GM21825 (cell line): ENCODE results near the gene SF3B1.
"Not testable (repeated sequence)": the region's sequence is repeated elsewhere in the genome, so short reads cannot be mapped to it uniquely, and the experiment has no call there.

Source experiments
- ATAC-seq: cut with Tn5 transposase; IDR thresholded peaks from one replicate; pipeline ENCODE4 v1.9.1; 2021; ENCODE audit warnings: mild to moderate bottlenecking, moderate library complexity; ENCODE audit not compliant: unreplicated experiment

Gene SF3B1

DNA sequence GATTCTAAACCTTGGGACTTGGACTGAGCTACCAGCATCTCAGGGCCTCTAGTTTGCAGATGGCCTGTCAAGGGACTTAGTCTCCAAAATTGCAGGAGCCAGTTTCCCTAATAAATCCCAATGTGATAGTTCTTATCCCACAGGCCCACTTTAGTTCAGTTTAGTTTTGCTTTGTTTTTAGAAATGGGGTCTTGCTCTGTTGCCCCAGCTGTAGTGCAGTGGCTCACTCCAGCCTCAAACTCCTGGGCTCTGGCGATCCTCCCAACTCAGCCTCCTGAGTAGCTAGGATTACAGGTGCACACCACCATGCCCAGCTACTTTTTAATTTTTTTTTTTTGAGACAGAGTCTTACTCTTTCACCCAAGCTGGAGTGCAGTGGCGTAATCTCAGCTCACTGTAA, 2.6 kb upstream of the SF3B1 start:
- ATAC-seq: no peak

DNA sequence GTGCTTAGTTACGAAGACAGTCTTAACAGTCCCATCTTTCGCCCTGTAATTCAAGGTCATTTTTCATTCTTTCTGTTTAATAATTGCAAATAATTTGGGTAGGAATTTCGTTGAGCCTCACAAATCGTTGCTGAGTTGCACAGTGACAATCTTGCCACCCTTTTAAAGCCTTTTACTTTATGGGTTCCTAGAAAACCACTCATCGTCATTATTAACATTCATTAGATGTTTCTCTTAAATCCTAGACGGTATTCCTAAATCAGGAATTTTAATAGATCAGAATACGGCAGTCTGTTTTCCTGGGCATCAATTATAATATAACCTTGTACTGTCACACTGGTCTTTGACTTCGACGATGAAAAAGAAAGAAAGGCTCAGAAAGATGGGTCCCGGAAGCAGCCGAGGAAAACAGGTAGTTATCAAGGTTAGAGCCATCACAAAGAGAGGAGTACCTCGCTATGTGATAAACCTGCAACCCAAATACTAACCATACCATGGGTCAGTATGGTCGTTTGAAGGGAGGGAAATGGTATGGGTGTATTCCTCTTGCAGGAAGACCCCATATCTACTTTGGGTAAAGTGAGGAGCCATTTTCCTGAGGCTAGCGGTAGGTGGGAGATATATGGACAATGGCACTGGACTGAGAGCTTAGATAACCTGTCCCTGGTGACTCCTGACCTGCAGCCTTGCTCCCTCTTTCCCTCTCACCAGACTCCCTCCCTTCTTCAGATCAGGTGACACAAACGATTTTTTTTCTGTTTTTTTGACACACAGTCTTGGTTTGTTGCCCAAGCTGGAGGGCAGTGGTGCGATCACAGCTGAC, 981 bp upstream of the SF3B1 start:
- ATAC-seq: no peak

DNA sequence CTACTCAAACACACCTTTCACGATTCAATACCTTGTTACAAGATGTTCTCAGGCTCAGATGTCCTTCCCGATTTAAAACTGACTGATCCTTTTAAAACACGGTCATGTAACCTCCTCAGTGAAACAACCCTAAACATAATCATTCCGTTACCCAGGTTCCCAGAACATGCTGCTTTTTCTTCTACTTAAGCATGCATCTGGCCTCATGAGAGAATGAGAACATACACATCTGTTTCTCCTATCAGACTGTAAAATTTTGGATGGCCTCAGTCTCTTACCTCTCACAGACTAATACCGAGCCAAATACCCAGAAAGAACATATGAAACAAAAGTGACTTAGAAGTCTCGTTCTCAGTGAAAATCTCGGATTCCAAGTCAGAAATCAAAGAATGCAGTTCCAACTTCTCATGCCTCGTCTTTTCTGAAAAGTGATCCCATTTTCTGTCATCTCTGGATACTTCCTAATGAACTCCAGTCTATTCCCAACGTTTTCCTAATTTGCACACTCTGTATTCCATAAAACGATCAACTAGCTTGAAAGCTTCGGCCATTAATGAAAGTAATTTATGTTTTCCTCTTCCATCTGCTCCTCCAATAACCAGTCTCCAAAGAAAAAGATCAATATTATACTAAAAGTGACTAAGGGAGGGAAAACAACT, 919 bp downstream of the SF3B1 start:
- ATAC-seq: no peak

DNA sequence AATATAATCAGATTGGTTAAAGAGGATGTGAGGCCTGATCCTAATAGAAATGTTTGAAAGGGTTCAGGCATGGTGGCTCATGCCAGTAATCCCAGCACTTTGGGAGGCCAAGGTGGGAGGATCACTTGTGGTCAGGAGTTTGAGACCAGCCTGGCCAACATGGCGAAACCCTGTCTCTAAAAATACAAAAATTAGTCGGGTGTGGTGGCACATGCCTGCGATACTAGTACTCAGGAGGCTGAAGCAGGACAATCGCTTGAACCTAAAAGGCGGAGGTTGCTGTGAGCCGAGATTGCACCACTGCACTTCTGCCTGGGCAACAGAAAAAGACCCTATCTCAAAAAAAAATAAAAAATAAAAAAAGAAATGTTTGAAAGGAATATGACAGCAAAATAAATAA, 2.3 kb downstream of the SF3B1 start:
- not testable (repeated sequence) for ATAC-seq

DNA sequence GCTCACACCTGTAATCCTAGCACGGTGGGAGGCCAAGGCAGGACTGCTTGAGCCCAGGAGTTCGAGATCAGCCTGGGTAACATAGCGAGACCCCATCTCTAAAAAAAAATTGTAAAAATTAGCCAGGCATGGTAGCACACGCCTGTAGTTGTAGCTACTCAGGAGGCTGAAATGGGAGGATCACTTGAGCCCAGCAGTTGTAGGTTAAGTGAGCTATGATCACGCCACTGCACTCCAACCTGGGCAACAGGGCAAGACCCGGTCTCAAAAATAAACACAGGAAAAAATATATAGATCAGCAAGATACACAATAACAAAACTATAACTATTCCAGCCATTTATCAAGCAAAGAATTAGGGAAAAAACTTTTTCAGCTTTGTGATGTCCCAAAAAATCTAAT, 3.0 kb downstream of the SF3B1 start:
- ATAC-seq: no peak

DNA sequence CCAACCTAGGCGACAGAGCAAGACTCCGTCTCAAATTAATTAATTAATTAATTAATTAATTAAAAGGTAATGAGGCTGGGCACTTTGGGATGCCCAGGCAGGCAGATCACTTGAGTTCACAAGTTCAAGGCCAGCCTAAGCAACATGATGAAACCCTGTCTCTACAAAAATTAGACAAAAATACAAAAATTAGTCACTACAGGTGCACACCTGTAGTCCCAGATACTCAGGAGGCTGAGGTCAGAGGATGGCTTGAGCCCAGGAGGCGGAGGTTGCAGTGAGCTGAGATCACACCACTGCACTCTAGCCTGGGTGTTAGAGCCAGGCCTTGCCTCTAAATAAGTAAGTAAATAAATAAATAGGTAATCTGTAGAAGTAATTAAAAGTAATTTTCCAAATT, 6.8 kb downstream of the SF3B1 start:
- ATAC-seq: no peak

DNA sequence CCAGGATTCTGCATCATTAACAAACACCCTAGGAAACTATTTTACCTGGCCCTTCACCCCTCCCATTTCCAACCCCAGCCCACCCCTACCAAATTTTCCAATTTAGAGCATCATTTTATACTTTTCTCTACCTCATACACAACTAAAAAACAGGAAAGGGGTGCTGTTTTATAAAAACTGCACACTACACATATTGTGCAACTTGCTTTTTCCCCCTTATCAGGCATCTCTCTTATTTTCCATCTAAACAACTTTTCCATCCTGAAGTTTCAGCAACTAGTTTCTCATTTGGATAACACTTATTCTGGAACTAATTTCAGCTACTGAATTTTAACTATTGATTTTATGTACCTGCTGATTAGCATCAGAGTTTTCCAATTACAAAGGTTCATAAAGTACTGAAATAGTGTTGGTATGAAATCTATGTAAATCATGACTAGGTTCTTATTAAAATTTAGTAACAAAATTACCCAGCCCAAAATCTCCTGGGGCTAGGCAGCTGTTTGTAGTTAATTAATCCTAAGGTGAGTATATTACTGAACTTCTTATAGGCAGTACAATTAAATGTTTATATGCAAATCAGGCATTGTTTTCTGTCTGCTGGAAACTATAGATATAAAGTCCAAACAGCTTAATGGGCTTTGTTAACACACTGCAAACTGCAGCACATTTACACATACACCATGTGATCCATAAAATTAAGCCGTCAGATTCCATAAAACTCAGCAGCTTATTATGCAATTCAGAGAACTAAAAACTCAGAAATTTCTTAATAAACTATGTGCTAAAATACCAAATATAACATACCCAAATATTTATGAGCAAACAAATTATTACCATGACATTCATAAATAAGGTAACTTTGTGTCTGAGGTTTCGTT, 7.9 kb downstream of the SF3B1 start:
- ATAC-seq: no peak

DNA sequence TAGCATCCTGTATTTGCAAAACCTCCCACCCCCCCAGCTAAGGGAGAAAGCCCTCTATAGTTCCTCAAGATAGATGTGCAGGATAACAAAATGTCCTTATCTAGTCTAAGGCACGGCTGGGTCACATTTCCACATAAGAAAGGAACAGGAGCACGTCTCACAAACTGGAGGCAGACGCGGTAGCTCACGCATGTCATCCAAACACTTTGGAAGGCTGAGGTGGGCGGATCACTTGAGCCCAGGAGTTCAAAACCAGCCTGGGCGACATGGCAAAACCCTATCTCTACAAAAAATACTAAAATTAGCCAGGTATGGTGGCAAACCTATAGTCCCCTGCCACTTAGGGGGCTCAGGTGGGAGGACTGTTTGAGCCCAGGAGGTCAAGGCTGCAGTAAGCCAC, 9.3 kb downstream of the SF3B1 start:
- no peak for ATAC-seq

DNA sequence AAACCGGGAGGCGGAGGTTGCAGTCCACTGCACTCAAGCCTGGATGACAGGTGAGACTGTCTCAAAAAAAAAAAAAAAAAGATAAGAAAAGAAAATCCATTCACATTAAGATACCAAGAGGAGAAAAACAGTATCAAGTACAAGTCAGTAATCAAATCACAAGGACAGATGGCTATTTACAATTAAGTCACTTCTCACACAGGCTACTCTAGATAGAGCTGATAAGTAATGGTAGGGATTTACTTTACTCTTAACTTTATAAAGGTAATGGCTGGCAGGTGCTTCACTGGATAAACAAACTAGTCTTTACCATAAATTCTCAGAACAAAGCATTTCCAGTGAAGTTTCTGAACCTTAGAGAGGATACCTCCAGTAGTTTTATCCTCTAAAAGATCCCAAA, 11.5 kb downstream of the SF3B1 start:
- ATAC-seq: no peak

DNA sequence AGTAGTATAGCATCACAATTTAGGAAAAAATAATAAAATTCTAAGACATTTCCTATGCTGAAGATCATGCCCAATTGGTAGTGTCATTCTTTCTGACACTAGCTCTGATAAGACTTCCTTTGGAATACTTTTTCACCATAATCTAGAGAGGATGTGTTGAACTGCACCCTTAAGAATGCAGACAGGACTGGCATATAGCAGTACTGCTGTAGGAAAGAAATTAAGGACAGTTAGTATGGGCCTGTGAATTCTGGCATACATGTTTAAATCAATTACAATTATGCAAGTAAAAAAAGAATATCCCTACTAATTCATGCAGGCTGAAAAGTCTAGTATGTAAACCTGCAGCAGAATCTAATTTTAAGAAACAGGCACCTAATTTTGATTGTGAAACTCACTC, 15.4 kb downstream of the SF3B1 start:
- no peak for ATAC-seq

DNA sequence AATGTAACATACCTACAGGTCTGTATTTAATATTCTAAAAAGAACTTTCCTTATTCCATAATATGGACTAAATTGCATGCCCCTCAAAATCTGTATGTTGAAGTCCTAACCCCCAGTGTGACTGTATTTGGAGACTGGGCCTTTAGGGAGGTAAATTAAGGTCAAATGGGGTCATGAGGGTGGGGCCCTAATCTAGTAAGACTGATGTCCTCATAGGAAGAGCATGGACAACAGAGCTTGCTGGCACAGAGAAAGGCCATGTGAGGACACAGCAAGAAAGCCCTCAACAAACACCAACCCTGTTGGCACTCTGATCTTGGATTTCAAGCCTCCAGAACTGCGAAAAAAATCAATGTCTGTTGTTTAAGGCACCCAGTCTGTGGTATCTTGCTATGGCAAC, 18.6 kb downstream of the SF3B1 start:
- no peak for ATAC-seq

DNA sequence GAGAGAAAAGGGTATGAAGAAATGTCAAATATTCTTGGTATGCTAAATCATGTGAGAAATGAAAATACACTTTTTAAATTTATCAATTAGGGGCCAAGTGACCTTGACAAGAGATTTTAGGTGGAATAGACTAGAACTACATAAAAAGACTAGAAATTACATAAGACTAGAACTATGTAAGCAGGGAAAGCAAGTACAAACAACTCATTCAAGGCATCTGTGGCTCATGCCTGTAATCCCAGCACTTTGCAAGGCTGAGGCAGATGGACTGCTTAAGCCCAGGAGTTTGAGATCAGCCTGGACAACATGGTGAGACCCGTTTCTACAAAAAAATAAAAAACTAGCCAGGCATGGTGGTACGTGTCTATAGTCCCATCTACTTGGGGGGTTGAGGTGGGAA, 20.3 kb downstream of the SF3B1 start:
- no peak for ATAC-seq

DNA sequence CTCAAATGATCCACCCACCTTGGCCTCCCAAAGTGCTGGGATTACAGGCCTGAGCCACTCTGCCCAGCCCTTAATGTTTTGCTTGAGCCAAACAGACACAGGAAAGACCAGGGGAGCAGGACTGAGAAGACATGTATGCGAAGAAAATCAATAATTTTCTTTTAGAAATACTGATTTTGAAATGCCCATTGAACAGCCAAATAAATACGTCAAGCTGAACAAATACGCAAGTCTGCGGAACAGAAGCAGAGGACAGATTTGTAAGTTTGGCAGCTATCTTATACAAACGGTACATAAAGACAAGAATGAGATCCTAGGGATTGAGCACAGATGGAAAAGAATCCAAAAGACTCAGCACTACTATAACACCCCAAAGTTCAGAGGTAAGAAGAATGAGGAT, 20.8 kb downstream of the SF3B1 start:
- no peak for ATAC-seq

DNA sequence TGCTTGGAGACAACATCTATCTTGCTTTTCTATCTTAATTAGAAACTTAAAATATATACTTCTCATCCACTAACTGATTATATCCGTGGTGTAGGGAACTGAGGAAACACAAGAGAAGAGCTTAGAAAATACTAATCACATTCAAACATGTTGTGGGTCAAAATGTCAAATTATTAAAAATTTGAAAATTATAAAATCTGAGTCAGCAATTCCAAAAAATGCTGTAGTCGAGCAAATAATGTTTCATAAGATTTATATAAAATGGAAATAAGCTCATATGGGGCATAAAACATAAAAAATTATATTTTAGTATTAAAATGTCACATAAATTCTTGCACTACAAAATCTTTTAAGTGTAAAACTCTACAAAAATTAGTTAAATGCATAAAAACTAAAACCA, 29.2 kb downstream of the SF3B1 start:
- no peak for ATAC-seq

DNA sequence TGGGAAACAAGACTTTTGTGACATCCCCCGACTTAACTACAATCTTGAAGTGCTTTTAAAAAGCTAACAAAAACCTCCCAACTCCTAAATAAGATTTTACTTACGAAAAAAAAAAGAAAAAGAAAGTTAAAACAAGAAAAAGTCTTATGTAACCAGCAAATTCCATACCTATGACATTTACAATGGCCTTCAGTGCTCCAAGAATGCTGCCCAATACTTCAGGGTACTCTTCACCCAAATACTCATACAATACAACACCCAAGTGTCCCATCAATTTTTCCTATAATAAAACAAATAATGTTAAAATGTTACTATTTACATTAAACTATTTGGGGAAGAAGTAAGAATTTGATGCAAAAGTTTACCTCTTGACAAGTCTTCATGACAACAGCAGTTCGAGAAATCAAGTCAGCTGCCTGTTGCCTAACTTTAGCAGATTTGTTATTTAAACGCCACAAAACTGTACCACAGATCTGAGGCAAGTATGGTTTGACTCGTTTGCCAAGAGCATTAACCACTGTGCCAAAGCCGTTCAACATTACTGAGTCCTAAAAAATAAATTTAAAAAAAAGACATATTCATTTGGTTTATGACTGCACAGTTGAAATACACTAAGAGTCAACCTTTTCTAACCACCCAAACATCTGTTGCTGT, 34.8 kb downstream of the SF3B1 start:
- ATAC-seq: no peak

DNA sequence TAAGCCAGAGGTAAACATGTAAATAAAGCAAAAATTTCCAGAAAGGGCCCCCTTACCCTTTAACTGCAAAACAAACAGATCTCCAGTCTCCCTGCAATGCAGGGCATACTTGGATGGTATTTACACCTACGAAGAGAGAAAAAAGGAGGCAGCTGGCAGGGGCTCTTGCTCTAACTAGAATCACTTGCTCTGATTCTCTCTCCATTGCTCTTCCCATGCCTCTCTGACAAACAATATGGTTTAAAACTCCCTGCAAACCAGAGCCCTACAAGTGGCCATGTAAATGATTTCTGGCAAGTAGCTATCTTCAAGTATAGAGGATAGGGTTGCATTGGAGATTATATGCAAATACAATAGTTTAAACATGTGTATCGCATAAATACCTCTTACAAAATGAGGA, 35.9 kb downstream of the SF3B1 start:
- ATAC-seq: no peak

DNA sequence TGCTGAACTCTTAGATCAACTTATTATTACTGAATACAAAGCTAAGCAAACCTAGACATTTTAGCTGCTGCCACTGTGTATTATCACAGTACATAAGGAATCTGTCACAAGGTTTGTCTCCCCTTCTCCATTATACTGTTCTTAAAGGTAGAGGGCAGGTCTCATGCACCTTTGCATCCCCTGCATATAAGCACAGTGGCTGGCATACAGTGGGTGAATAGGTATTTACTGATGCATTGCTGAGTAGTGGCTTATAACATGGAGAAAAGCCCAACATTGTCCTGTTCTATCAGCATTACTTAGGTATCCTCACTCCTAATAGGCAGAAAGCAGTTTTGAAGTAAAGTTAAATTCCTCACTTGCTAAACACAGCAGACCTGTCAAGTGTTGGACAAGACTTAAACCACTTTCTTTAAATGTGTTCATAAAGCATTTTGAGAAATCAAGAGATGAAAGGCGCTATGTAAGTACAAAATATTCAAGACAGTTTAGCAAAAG, 43.6 kb downstream of the SF3B1 start:
- no peak for ATAC-seq

DNA sequence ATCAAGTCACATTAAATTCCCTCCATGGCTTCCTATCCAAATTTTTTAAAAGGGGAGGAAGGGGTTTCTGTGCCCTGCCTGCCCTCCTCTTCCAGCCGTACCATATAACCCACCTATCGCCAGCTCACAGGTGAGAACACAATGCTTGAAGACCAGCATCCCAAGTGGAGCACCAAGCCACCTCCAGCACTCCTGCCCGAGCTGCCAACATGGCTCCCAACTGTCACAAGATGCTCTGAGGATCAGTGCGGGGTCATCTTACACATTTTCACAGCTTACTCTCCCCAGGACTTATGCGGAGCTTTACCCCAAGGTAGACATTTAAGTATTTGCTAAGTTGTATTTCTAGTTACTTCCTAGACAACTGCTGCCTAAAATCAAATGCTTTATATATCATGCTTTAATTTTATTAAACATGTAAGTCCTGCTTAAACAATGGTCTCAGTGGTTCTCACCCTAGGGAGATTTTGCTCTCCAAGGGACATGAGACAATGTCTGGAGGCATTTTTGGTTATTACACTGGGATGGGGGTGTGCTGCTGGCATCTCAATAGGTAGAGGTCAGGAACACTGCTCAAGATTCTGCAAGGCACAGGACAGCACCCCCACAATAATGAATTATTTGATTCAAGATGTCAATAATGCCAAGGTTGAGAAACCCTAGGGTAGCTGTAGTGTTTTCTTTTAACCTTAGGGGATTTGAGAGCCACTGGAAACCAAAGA, 45.8 kb downstream of the SF3B1 start:
- ATAC-seq: no peak

DNA sequence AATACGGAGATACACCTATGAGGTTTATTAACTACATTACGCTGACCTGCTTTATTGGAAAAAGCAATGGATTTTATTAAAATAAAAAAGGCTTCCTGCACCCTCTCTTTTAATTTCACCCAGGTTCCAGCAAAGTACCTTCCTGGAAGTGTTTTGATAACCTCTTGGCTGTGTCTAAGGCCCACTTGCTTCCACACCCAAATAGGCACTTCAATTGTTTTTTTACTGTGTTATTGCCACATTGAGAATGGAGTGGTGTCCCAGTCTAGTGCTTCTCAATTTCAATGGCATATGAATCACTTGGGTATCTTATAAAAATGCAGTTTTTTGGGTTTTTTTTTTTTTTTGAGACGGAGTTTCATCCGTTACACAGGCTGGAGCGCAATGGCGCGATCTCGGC, 47.6 kb downstream of the SF3B1 start:
- ATAC-seq: no peak

DNA sequence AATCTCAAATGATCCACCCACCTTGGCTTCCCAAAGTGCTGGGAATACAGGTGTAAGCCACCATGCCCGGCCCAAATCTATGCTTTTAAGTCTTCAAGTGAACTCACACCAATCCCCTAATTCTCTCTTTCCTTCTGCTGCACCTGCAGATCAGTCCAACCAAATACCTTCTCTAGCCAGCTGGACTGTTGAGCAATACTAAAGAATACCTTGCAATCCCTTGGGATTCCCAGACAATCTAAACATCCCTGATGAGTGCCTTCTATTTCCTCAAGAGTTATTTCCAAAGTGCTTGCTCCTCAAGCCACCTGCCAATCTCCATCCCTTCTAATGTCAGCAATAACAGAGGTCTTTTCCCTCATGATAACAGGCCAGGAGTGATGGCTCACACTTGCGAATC, 48.6 kb downstream of the SF3B1 start:
- ATAC-seq: no peak
